K562 (cell line): ENCODE measurements around the gene SORCS2. TPM values are rescaled to one million over a fixed set of nuclear protein-coding genes. Genes with fewer than 3 reads are reported as not detected.

Experiments
- ATAC-seq: fragments of 200-7000 bp; cut with Tn5 transposase; 3 replicates; pipeline ENCODE4 v1.9.1; 2020; ENCODE audit warnings: moderate library complexity
- BruUV-seq: library from RNA; stranded (reverse); fragments of 400-500 nt; replicated peaks from 2 replicates; lab custom pipeline; 2021; lab: Mats Ljungman, UMichigan
- CTCF ChIA-PET: fragments of 300-600 bp; formaldehyde crosslinking; extraction: SDS; loops from one replicate; lab custom pipeline; 2021; ENCODE audit warnings: low intra/inter-chr PET ratio; lab: Yijun Ruan, JAX
- POLR2A ChIA-PET: fragments of 300-600, 350-650 bp; sonication (Branson Sonifier 250); formaldehyde crosslinking; extraction: SDS; loops from one replicate; lab custom pipeline; 2021; ENCODE audit warnings: antibody characterized with exemption, inconsistent platforms; lab: Yijun Ruan, JAX
- DNase-seq, 4 experiments: peaks; one replicate each; pipeline versions ENCODE4 v3.0.0 to v3.0.0-alpha.2; 2011 to 2018; ENCODE audit warnings: low spot score in 3 of 4, mixed read lengths in 3 of 4; ENCODE audit errors: extremely low read depth in 1 of 4
- FAIRE-seq: peaks from 2 replicates; lab custom pipeline; 2011; peaks lifted over from hg19 to GRCh38; lab: Jason Lieb, UNC
- H2AFZ ChIP-seq: 2 replicates; pipeline ENCODE4 v1.6.0; 2011; ENCODE audit warnings: low read depth, low read length, control low read depth, inconsistent platforms
- H3K27ac ChIP-seq: fragments of 200-600 bp; 3 replicates; pipeline ENCODE4 v1.8.0; 2011; ENCODE audit warnings: low read depth, mild to moderate bottlenecking, control low read depth, inconsistent platforms, low read length, moderate library complexity, mixed read lengths; ENCODE audit errors: extremely low read depth
- H3K27me3 ChIP-seq, 2 experiments: fragments of 300-600 bp in 1 of 2; 2 replicates in 1 of 2; 3 replicates in 1 of 2; pipeline versions ENCODE4 v1.6.0 to v1.8.0; 2011; ENCODE audit warnings: inconsistent platforms in 2 of 2, low read length in 2 of 2, mild to moderate bottlenecking in 1 of 2, mixed read lengths in 1 of 2, moderate library complexity in 1 of 2; ENCODE audit not compliant: control insufficient read depth in 2 of 2, insufficient read depth in 2 of 2
- H3K36me3 ChIP-seq: fragments of 300-600 bp; 3 replicates; pipeline ENCODE4 v1.8.0; 2011; ENCODE audit warnings: mild to moderate bottlenecking, low read length, inconsistent platforms; ENCODE audit not compliant: control insufficient read depth, insufficient read depth
- H3K4me1 ChIP-seq, 2 experiments: fragments of 200-600 bp in 1 of 2; replicated peaks in 1 of 2; 2 replicates in 1 of 2; 3 replicates in 1 of 2; pipeline versions ENCODE4 v1.5.1 to v1.8.0; 2011; ENCODE audit warnings: inconsistent platforms in 2 of 2, low read length in 2 of 2, mild to moderate bottlenecking in 1 of 2, mixed read lengths in 1 of 2, moderate library complexity in 1 of 2; ENCODE audit not compliant: control insufficient read depth in 2 of 2, insufficient read depth in 2 of 2
- H3K4me2 ChIP-seq: 2 replicates; pipeline ENCODE4 v1.6.1; 2011; ENCODE audit warnings: low read length, control low read depth, inconsistent platforms, mixed read lengths; ENCODE audit not compliant: insufficient read depth
- H3K4me3 ChIP-seq: fragments of 200-600 bp; sonication (generic), shearing (Covaris generic); 2 replicates; pipeline ENCODE4 v1.5.1; 2016; ENCODE audit warnings: control low read depth, inconsistent platforms
- H3K79me2 ChIP-seq: fragments of 200-600 bp; 3 replicates; pipeline ENCODE4 v1.8.0; 2011; ENCODE audit warnings: low read length, inconsistent platforms; ENCODE audit not compliant: control insufficient read depth, insufficient read depth
- H3K9ac ChIP-seq, 2 experiments: 2 replicates each; pipeline versions ENCODE4 v1.6.0 to v1.6.1; 2011; ENCODE audit warnings: low read depth in 2 of 2, low read length in 2 of 2, control low read depth in 1 of 2, inconsistent platforms in 1 of 2, mild to moderate bottlenecking in 1 of 2, mixed read lengths in 1 of 2; ENCODE audit not compliant: insufficient read depth in 1 of 2
- H3K9me1 ChIP-seq: one replicate; pipeline ENCODE4 v1.6.0; 2011; ENCODE audit warnings: inconsistent platforms, mild to moderate bottlenecking, low read length, moderate library complexity; ENCODE audit not compliant: control insufficient read depth, insufficient read depth
- H3K9me3 ChIP-seq: replicated peaks from 2 replicates; pipeline ENCODE4 v1.5.1; 2011; ENCODE audit warnings: low read depth, low read length, inconsistent platforms; ENCODE audit not compliant: control insufficient read depth, insufficient read depth
- H4K20me1 ChIP-seq: replicated peaks from 2 replicates; pipeline ENCODE4 v1.6.1; 2011; ENCODE audit warnings: low read length, inconsistent platforms, mixed read lengths; ENCODE audit not compliant: control insufficient read depth, insufficient read depth
- ESRRB ChIP-seq: fragments of 250-450 bp; sonication (Bioruptor Pico); IDR thresholded peaks from 2 replicates; pipeline ENCODE4 v1.5.0; 2020; ENCODE audit warnings: mild to moderate bottlenecking, moderate library complexity, borderline replicate concordance
- MTA3 ChIP-seq: fragments of 450-650 bp; formaldehyde crosslinking; IDR thresholded peaks from 2 replicates; pipeline ENCODE4 v1.6.1; 2017; ENCODE audit warnings: mild to moderate bottlenecking, borderline replicate concordance
- NFIC ChIP-seq: fragments of 450-650 bp; IDR thresholded peaks from 2 replicates; pipeline ENCODE4 v1.6.1; 2017; ENCODE audit warnings: mild to moderate bottlenecking, inconsistent platforms
- WGBS: fragments of 100-300 bp; shearing (Covaris generic); methylation state at CpG from one replicate; pipeline ENCODE4 v1.1.6; 2016; ENCODE audit warnings: low coverage, mixed read lengths; ENCODE audit not compliant: insufficient coverage; ENCODE audit errors: missing lambda C conversion rate; 5-methylcytosine and 5-hydroxymethylcytosine counted together
- in situ Hi-C: fragments of 300-500 bp; cut with MboI; formaldehyde crosslinking; loops from 4 replicates; pipeline ENCODE4 v1.15.0; 2018; ENCODE audit warnings: inconsistent platforms, mixed read lengths
- intact Hi-C: fragments of 100-400 bp; cut with micrococcal nuclease; formaldehyde crosslinking; loops from 2 replicates; pipeline ENCODE4 v1.14.2; 2022
- polyA plus RNA-seq, 8 experiments: library from polyadenylated mRNA; depleted of rRNA in 4 of 8; stranded (reverse) in 5 of 8; unstranded in 3 of 8; fragments of >200 nt; fragmentation: Nextera tagmentation in 2 of 8; fragmentation: Illumina TruSeq in 1 of 8; extraction: Ambion mirVana in 2 of 8; extraction: Trizol in 1 of 8; gene quantifications; 2 replicates each; pipeline versions ENCODE4 v1.2.1 to v1.2.3, GENCODE V29; 2011 to 2014; ENCODE audit warnings: inconsistent platforms in 1 of 8, missing spikeins in 1 of 8
- total RNA-seq, 7 experiments: library from RNA; depleted of rRNA in 6 of 7; stranded (reverse); fragments of >200 nt in 6 of 7; fragmentation: Illumina TruSeq in 2 of 7; extraction: Trizol in 2 of 7; gene quantifications; 2 replicates each; pipeline versions ENCODE4 v1.2.1 to v1.2.3, GENCODE V29; 2011 to 2021; ENCODE audit warnings: low replicate concordance in 1 of 7

The SORCS2 gene
- total and polyA plus RNA-seq, 9 of the 15 experiments (the other 6 are each of a cell fraction or from before 2014, with no cell fraction given) = not detected

- Histone ChIP-seq H4K20me1 (peaks cover 12% of the 10 kb centered on the region), H3K4me3 (no peak overlapping the region), H3K79me2 (no peaks in the 10 kb centered on the region), H3K9me1 (no peaks in the 10 kb centered on the region), H2AFZ (no peak overlapping the region), H3K27ac (no peak overlapping the region), H3K9ac (no peak overlapping the region), H3K4me2 (no peak overlapping the region), H3K4me1 (no peaks in the 10 kb centered on the region), H3K9me3 (no peaks in the 10 kb centered on the region), H3K36me3 (no peaks in the 10 kb centered on the region), H3K27me3 (peaks cover 5 to 68% of the 10 kb centered on the region in 2 experiments; a peak in 3 of 5 replicates)
- ATAC-seq (no peak), FAIRE-seq (no peak), DNase-seq (no peak)
- ChIA-PET CTCF (no interaction called here), POLR2A (interaction anchor here (1.2 kb wide), 1 partner anchor 132 kb away, joined by 3 read pairs; no protein-coding TSS in a partner anchor)
- TF ChIP-seq NFIC (no peak), ESRRB (no peak)
- in situ Hi-C loops (no loop called here), intact Hi-C loops (no loop called here)
- no TSS peak for BruUV-seq
- whole genome bisulfite sequencing = 2% methylated on average over 21 of the region's 22 CpGs
Measured at GRCh38 chr4:7328913-7329638, 136.7 kb downstream of the SORCS2 start.

GRCh38 chr4:7330031-7330596 is 137.8 kb downstream of the SORCS2 start:
- H3K27me3 ChIP-seq = peaks cover 5 to 76% of the 10 kb centered on the region in 2 experiments; a peak in 3 of 5 replicates
- POLR2A ChIA-PET = interaction anchor here (0.7 kb wide), 1 partner anchor 10 kb away, joined by 3 read pairs; no protein-coding TSS in a partner anchor

More at GRCh38 chr4:7330031-7330596, 137.8 kb downstream of the SORCS2 start:
- Histone ChIP-seq H3K27ac (no peak overlapping the region), H3K4me1 (no peaks in the 10 kb centered on the region), H3K36me3 (no peaks in the 10 kb centered on the region), H3K4me3 (no peak overlapping the region)
- DNase-seq (no peak), FAIRE-seq (no peak)
- TF ChIP-seq MTA3 = no peak
- TF ChIP-seq, all 486 proteins: peak for 0
- Histone ChIP-seq H3K9me1 (no peaks in the 10 kb centered on the region), H3K79me2 (no peaks in the 10 kb centered on the region), H3K9ac (no peak overlapping the region), H2AFZ (no peak overlapping the region), H3K4me2 (no peak overlapping the region), H3K9me3 (no peaks in the 10 kb centered on the region), H4K20me1 (peaks cover 12% of the 10 kb centered on the region)
- in situ Hi-C loops (no loop called here), intact Hi-C loops (no loop called here)
- ATAC-seq = no peak
- no TSS peak for BruUV-seq
- under 1% methylated on average over 17 of the region's 17 CpGs for WGBS
- CTCF ChIA-PET = no interaction called here
